ENCODE measurements around the gene DMWD.

The DMWD gene

DNA sequence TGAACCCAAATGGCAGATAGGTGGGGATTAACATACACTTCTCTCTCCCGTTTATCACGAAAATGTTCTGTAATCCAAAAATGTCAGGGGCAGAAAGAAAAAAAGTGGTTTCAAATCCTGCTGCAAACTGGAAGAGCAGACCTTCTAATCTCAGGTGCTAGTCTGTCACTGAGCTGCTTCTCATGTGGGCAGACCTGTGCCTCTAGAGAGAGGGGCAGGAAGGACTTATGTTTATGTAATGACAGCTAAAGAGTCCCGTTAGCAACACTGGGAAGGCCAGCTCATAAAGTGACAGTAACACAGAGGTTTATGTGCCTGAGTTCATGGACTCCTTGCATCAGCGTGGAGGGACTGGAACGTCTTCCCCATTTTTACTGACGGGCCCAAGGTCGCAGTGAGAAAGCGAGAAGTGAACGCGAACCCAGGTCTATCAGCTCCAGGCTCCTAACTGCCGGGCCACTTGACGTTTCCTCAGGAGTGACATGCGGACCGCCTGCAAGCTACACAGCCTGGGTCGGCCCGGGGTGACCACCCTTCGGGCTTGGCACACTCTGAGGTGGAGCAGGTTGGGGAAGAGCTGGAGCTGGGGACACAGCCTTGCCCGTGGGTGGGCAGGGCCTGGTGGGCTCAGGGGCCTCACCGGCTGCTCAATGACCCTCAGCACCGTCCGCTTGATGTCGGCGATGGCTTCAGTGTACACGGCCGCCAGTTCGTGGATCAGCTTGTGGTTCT lies 32.1 kb upstream of the DMWD start:
- ATAC-seq: no peak
- TF ChIP-seq ZC3H10 (CRISPR knock-in tag; IDR thresholded peaks at IDR 0.05) (no peak), TCF4 (CRISPR knock-in tag; IDR thresholded peaks at IDR 0.05; ENCODE audit: borderline replicate concordance) (no peak), ZFP3 (CRISPR knock-in tag; IDR thresholded peaks at IDR 0.05) (no peak), ZFP30 (CRISPR knock-in tag; IDR thresholded peaks at IDR 0.05) (no peak), RARB (CRISPR knock-in tag; IDR thresholded peaks at IDR 0.05) (no peak), GLIS3 (CRISPR knock-in tag; IDR thresholded peaks at IDR 0.05) (no peak), ZNF8 (CRISPR knock-in tag; IDR thresholded peaks at IDR 0.05) (no peak), SNAI2 (CRISPR knock-in tag; IDR thresholded peaks at IDR 0.05) (no peak), PPARA (CRISPR knock-in tag; IDR thresholded peaks at IDR 0.05; ENCODE audit: borderline replicate concordance) (no peak), TOX (CRISPR knock-in tag; IDR thresholded peaks at IDR 0.05; ENCODE audit: borderline replicate concordance) (no peak)
- TF ChIP-seq, protein P1, sequence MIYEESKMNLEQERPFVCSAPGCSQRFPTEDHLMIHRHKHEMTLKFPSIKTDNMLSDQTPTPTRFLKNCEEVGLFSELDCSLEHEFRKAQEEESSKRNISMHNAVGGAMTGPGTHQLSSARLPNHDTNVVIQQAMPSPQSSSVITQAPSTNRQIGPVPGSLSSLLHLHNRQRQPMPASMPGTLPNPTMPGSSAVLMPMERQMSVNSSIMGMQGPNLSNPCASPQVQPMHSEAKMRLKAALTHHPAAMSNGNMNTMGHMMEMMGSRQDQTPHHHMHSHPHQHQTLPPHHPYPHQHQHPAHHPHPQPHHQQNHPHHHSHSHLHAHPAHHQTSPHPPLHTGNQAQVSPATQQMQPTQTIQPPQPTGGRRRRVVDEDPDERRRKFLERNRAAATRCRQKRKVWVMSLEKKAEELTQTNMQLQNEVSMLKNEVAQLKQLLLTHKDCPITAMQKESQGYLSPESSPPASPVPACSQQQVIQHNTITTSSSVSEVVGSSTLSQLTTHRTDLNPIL (CRISPR knock-in tag; IDR thresholded peaks at IDR 0.05; ENCODE audit: low read depth): no peak
- TF ChIP-seq, protein P2, sequence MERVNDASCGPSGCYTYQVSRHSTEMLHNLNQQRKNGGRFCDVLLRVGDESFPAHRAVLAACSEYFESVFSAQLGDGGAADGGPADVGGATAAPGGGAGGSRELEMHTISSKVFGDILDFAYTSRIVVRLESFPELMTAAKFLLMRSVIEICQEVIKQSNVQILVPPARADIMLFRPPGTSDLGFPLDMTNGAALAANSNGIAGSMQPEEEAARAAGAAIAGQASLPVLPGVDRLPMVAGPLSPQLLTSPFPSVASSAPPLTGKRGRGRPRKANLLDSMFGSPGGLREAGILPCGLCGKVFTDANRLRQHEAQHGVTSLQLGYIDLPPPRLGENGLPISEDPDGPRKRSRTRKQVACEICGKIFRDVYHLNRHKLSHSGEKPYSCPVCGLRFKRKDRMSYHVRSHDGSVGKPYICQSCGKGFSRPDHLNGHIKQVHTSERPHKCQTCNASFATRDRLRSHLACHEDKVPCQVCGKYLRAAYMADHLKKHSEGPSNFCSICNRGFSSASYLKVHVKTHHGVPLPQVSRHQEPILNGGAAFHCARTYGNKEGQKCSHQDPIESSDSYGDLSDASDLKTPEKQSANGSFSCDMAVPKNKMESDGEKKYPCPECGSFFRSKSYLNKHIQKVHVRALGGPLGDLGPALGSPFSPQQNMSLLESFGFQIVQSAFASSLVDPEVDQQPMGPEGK (CRISPR knock-in tag; IDR thresholded peaks at IDR 0.05; ENCODE audit: borderline replicate concordance): no peak
- TF ChIP-seq, protein P3, sequence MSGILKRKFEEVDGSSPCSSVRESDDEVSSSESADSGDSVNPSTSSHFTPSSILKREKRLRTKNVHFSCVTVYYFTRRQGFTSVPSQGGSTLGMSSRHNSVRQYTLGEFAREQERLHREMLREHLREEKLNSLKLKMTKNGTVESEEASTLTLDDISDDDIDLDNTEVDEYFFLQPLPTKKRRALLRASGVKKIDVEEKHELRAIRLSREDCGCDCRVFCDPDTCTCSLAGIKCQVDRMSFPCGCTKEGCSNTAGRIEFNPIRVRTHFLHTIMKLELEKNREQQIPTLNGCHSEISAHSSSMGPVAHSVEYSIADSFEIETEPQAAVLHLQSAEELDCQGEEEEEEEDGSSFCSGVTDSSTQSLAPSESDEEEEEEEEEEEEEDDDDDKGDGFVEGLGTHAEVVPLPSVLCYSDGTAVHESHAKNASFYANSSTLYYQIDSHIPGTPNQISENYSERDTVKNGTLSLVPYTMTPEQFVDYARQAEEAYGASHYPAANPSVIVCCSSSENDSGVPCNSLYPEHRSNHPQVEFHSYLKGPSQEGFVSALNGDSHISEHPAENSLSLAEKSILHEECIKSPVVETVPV (CRISPR knock-in tag; IDR thresholded peaks at IDR 0.05): no peak
- TF ChIP-seq, protein P4, sequence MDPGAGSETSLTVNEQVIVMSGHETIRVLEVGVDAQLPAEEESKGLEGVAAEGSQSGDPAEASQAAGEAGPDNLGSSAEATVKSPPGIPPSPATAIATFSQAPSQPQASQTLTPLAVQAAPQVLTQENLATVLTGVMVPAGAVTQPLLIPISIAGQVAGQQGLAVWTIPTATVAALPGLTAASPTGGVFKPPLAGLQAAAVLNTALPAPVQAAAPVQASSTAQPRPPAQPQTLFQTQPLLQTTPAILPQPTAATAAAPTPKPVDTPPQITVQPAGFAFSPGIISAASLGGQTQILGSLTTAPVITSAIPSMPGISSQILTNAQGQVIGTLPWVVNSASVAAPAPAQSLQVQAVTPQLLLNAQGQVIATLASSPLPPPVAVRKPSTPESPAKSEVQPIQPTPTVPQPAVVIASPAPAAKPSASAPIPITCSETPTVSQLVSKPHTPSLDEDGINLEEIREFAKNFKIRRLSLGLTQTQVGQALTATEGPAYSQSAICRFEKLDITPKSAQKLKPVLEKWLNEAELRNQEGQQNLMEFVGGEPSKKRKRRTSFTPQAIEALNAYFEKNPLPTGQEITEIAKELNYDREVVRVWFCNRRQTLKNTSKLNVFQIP (CRISPR knock-in tag; IDR thresholded peaks at IDR 0.05; ENCODE audit: borderline replicate concordance, low read depth): no peak

DNA sequence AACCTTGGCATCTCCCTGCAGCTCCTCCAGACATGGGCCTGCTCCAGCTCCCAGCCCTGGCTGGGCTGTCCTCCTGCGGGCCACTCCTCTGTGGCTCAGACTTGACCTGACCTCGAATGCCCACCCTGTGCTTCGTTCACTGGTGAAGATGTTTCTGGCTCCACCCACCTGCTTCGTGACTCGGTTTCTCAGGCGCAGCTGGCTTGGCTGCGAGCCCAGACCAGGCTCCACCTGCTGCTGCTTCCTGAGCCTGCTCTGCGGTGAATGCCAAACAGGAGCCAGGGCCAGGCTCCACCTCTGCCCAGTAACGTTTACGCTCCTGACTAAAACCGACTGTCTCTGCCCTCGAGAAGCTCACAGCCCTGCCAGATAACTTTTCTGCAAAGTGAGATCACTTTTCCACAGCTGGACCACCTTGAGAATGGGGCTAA lies 31.4 kb upstream of the DMWD start:
- TF ChIP-seq ESRRG (CRISPR knock-in tag; IDR thresholded peaks at IDR 0.05): no peak
- TF ChIP-seq, protein P1 (CRISPR knock-in tag; IDR thresholded peaks at IDR 0.05; ENCODE audit: low read depth): no peak
- TF ChIP-seq, protein P3 (CRISPR knock-in tag; IDR thresholded peaks at IDR 0.05): no peak
- no peak for ATAC-seq

DNA sequence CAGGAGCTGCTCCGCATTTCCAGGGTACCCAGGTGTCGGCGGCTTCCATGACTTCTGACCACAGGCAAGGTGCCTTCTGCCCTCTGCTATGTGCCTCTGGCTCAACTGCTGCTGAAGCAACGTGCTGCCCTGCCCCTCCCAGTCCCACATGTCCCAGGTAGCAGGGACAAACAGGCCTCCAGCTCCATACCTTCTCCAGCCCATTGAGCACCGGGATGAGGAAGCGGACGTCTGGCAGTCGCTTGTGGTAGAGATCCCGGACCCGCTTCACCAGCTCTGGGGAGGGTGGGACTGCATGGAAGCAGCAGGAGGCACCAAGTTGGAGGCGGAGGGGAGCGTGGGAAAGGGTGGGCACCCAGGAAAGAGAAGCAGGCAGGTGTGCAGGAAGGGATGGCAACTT lies 30.5 kb upstream of the DMWD start:
- TF ChIP-seq ISL1 (CRISPR knock-in tag; IDR thresholded peaks at IDR 0.05) (no peak), RARB (CRISPR knock-in tag; IDR thresholded peaks at IDR 0.05) (no peak), PPARA (CRISPR knock-in tag; IDR thresholded peaks at IDR 0.05; ENCODE audit: borderline replicate concordance) (no peak), ZC3H10 (CRISPR knock-in tag; IDR thresholded peaks at IDR 0.05) (no peak), ZNF565 (CRISPR knock-in tag; conservative IDR thresholded peaks at IDR 0.05; ENCODE audit: low read depth) (no peak), ZFP30 (CRISPR knock-in tag; IDR thresholded peaks at IDR 0.05) (no peak), TOX (CRISPR knock-in tag; IDR thresholded peaks at IDR 0.05; ENCODE audit: borderline replicate concordance) (no peak), BACH2 (CRISPR knock-in tag; IDR thresholded peaks at IDR 0.05; ENCODE audit: borderline replicate concordance) (no peak)
- TF ChIP-seq, protein P1 (CRISPR knock-in tag; IDR thresholded peaks at IDR 0.05; ENCODE audit: low read depth): no peak
- TF ChIP-seq, protein P2 (CRISPR knock-in tag; IDR thresholded peaks at IDR 0.05; ENCODE audit: borderline replicate concordance): no peak
- ATAC-seq: no peak

All from SK-N-SH treated with all-trans-retinoic acid at 6 μM for 48 hours (cell line).